Measurements from ENCODE around the gene GAPDH. TPM values are rescaled to one million over a fixed set of nuclear protein-coding genes. Genes with fewer than 3 reads are reported as not detected.
A peak's percentile ranks its signal among the peaks of the same experiment; 100 is the strongest.
"Not testable (repeated sequence)": the region's sequence is repeated elsewhere in the genome, so short reads cannot be mapped to it uniquely, and the experiment has no call there.

GAPDH gene
- total and polyA plus RNA-seq, 2 experiments from 2014 or later, result 7,726 to 7,868 TPM

- H3K36me3 ChIP-seq (ENCODE audit: low read depth), result peaks cover 18% of the 10 kb centered on the region
- peak; percentile 57 for DNase-seq
- H4K20me1 ChIP-seq (ENCODE audit: insufficient read depth), result no peaks in the 10 kb centered on the region
- H3F3A ChIP-seq (ENCODE audit: insufficient read depth), result peaks cover 62% of the 10 kb centered on the region
- H3K27me3 ChIP-seq (replicated peaks; ENCODE audit: insufficient read depth), result no peaks in the 10 kb centered on the region
- no peaks in the 10 kb centered on the region for H3K9me2 ChIP-seq (ENCODE audit: insufficient read depth)
- H3K4me1 ChIP-seq (ENCODE audit: insufficient read depth), result peaks cover 43% of the 10 kb centered on the region
- TF ChIP-seq EZH2phosphoT487 (IDR thresholded peaks at IDR 0.05; ENCODE audit: insufficient read depth, low read depth), result no peak
- no peak for TF ChIP-seq EZH2 (IDR thresholded peaks at IDR 0.05; ENCODE audit: insufficient read depth, poor library complexity, severe bottlenecking)
- peak overlapping the region; percentile 96 for H3K27ac ChIP-seq
- H3K9me3 ChIP-seq (ENCODE audit: low read depth), result no peaks in the 10 kb centered on the region
- H3K4me2 ChIP-seq (ENCODE audit: unreplicated experiment), result peak overlapping the region; percentile 100
- H3K9ac ChIP-seq, result peak overlapping the region; percentile 89
- H2AFZ ChIP-seq, result peak overlapping the region; percentile 55
- in situ Hi-C loops (cut with MboI), result no loop called here
- WGBS, 2 experiments (ENCODE audit: low coverage in 1 of 2, low lambda C conversion rate in 2 of 2, missing lambda C conversion rate in 2 of 2), result 1 to 2% methylated on average over 33 to 61 of the region's 61 CpGs
- peaks cover 58% of the 10 kb centered on the region for H3K79me2 ChIP-seq (ENCODE audit: insufficient read depth)
- peak overlapping the region; percentile 89 for H3K4me3 ChIP-seq
Measured at GRCh38 chr12:6555018-6555691, 20.8 kb downstream of the GAPDH start.

- H3K4me1 ChIP-seq (ENCODE audit: insufficient read depth), result peaks cover 30% of the 10 kb centered on the region
- peak overlapping the region; percentile 15 for H3K4me2 ChIP-seq (ENCODE audit: unreplicated experiment)
- H3K9ac ChIP-seq; in situ Hi-C loops (cut with MboI); H3K9me3 ChIP-seq (ENCODE audit: low read depth); H3K27ac ChIP-seq; H3K9me2 ChIP-seq (ENCODE audit: insufficient read depth); H4K20me1 ChIP-seq (ENCODE audit: insufficient read depth); DNase-seq; H3K27me3 ChIP-seq (replicated peaks; ENCODE audit: insufficient read depth): not testable (repeated sequence)
- H3K79me2 ChIP-seq (ENCODE audit: insufficient read depth), result peaks cover 46% of the 10 kb centered on the region
- 63 to 71% methylated on average over 7 of the region's 7 CpGs for WGBS, 2 experiments (ENCODE audit: low coverage in 1 of 2, low lambda C conversion rate in 2 of 2, missing lambda C conversion rate in 2 of 2)
- 0 out of 2 replicates have a peak overlapping the region, but pooled peaks have one; percentile 89 for H3K4me3 ChIP-seq
- H2AFZ ChIP-seq, result peak overlapping the region; percentile 5; the same call in 1 of the 2 replicates
- H3K36me3 ChIP-seq (ENCODE audit: low read depth), result peaks cover 30% of the 10 kb centered on the region
- H3F3A ChIP-seq (ENCODE audit: insufficient read depth), result peaks cover 52% of the 10 kb centered on the region
Measured at GRCh38 chr12:6556496-6556817, 22.1 kb downstream of the GAPDH start.

GRCh38 chr12:6556857-6557256 is 22.5 kb downstream of the GAPDH start:
- 87 to 88% methylated on average over 4 of the region's 4 CpGs for WGBS, 2 experiments (ENCODE audit: low coverage in 1 of 2, low lambda C conversion rate in 2 of 2, missing lambda C conversion rate in 2 of 2)
- Histone ChIP-seq H3K4me1 (ENCODE audit: insufficient read depth) (peaks cover 26% of the 10 kb centered on the region), H3K9me2 (ENCODE audit: insufficient read depth) (no peaks in the 10 kb centered on the region), H3K4me3 (no peak overlapping the region), H3F3A (ENCODE audit: insufficient read depth) (peaks cover 48% of the 10 kb centered on the region), H3K27ac (no peak overlapping the region), H3K36me3 (ENCODE audit: low read depth) (peaks cover 33% of the 10 kb centered on the region), H3K27me3 (replicated peaks; ENCODE audit: insufficient read depth) (no peaks in the 10 kb centered on the region), H3K4me2 (ENCODE audit: unreplicated experiment) (no peak overlapping the region), H2AFZ (no peak overlapping the region), H3K9me3 (ENCODE audit: low read depth) (no peaks in the 10 kb centered on the region), H3K9ac (no peak overlapping the region), H4K20me1 (ENCODE audit: insufficient read depth) (no peaks in the 10 kb centered on the region), H3K79me2 (ENCODE audit: insufficient read depth) (peaks cover 47% of the 10 kb centered on the region)
- in situ Hi-C loops (cut with MboI), result no loop called here
- TF ChIP-seq EZH2phosphoT487 (IDR thresholded peaks at IDR 0.05; ENCODE audit: insufficient read depth, low read depth) (no peak), EZH2 (IDR thresholded peaks at IDR 0.05; ENCODE audit: insufficient read depth, poor library complexity, severe bottlenecking) (no peak)
- DNase-seq, result no peak

GRCh38 chr12:6558014-6558760 is 23.9 kb downstream of the GAPDH start:
- Histone ChIP-seq H3K9ac (peak overlapping the region; percentile 27; the same call in 1 of the 2 replicates), H3F3A (ENCODE audit: insufficient read depth) (peaks cover 39% of the 10 kb centered on the region), H3K4me1 (ENCODE audit: insufficient read depth) (peaks cover 14% of the 10 kb centered on the region), H3K79me2 (ENCODE audit: insufficient read depth) (peaks cover 52% of the 10 kb centered on the region), H3K27ac (peak overlapping the region; percentile 21; the same call in 1 of the 2 replicates), H3K36me3 (ENCODE audit: low read depth) (peaks cover 45% of the 10 kb centered on the region)
- WGBS, 2 experiments (ENCODE audit: low coverage in 1 of 2, low lambda C conversion rate in 2 of 2, missing lambda C conversion rate in 2 of 2), result 55 to 60% methylated on average over 14 of the region's 14 CpGs
- H3K9me2 ChIP-seq (ENCODE audit: insufficient read depth); in situ Hi-C loops (cut with MboI); H3K4me2 ChIP-seq (ENCODE audit: unreplicated experiment); H4K20me1 ChIP-seq (ENCODE audit: insufficient read depth); H3K9me3 ChIP-seq (ENCODE audit: low read depth); H3K4me3 ChIP-seq; H2AFZ ChIP-seq; H3K27me3 ChIP-seq (replicated peaks; ENCODE audit: insufficient read depth): not testable (repeated sequence)
- DNase-seq, result peak; percentile 92
